ENCODE measurements around the gene GORASP1.

GORASP1 gene

DNA sequence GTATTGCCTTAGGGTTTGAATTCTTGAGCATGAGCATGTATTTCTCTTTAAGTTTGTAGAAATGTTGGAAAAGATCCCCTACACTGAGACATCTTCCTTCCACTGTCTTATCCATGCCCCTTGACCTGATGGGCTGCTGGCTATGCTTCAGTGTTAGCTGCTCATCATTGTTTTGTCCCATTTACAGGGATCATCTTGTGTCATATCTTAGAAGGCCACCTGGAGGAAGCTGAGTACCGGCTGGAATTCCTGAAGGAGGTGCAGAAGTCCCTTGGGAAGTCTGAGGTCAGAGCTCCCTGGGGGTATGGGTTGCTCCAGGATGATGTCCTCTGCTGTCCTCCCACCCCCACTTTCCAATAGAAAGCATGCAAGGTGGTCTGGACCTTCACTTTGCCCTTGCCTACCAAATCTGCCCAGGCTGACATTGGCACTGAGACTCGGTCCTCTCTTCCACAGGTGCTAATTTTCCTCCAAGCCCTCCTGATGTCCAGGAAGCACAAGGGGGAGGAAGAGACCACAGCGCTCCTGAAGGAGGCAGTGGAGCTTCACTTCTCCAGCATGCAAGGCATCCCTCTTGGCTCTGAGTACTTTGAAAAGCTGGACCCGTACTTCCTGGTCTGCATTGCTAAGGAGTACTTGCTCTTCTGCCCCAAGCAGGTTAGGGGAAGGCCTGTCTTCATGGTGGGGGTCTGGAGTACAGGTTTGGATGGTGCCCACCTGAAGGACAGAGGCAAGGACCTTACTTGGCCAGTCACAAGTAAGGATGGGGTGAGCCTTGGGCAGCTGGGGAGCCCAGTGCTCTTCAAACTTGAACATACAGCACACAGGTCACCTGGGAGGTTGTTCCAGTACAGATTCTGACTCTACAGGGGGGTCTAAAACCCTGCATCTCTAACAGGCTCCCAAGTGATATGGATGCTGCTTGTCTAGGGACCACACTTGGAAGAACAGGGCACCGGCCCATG lies 17.7 kb upstream of the GORASP1 start:
- no peak for DNase-seq

DNA sequence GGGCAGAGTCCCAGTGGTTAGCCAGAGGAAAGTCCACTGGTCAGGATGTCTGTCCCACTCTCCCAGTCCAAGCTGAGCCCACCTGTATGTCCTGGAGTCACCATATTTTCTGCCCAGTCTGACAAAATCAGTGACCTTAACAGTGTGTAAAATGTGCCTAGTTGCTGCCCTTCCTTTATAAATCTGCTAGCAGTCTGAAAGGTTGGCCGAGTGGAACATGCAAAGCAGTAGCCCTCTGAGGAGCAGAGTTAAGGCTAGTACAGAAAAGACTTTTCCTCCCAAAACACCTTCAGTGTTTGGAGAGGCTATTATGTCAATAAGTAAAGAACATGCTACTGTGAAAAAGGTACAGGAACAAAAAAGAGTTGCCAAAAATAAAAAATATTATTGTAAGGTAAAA lies 15.4 kb upstream of the GORASP1 start:
- no peak for DNase-seq

DNA sequence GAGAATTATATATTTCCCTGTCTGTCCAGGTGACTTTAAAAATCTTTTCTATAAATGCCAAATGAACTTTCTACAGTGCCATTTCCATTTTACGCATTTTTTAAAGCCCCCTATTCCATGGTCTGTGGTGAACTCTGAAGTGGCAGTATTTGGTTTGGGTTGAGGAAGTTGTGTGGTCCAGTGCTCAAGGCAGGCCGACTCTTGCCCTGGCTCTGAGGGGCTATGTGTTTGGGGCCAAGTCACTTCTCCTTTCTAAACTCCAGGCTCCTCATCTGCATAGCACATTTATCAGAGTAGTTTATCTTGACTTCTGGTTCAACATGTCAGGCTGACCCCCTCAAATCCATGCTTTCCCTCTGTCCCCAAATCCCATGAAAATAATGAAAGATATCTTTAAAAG lies 14.2 kb upstream of the GORASP1 start:
- no peak for DNase-seq

DNA sequence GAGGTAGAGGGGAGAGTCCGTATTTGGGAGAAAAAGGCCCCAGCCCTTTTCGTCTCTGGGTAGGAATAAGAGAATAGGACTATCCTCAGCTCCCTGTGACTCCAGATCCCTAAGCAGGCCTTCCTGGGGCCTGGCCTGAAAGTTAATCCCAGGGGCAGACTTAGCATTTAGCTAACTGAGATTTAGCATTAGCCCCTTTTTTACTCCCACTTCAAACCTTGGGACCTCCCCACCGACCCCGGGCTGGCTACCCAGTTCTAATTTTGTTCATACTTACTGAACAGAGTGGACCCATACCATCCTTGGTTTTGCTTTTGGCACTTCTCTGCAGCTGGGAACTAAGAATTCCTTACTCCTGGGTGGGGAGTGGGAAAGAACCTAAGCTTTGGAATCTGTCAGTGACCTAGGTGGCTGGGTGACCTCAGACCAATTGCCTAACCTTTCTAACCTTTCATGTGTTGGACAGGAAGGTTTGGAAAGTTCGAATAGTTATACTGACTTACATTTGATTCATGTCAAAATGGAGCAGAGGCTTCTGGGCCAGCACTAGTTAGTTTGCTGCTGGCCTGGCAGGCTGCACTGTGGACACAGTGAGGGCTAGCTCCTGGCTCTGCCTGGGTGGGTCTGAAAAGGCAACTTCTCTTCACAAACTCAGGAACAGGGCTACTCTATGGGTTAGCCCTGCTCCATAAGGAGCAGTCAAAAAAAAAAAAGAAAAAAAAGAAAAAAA lies 11.7 kb upstream of the GORASP1 start:
- no peak for DNase-seq

DNA sequence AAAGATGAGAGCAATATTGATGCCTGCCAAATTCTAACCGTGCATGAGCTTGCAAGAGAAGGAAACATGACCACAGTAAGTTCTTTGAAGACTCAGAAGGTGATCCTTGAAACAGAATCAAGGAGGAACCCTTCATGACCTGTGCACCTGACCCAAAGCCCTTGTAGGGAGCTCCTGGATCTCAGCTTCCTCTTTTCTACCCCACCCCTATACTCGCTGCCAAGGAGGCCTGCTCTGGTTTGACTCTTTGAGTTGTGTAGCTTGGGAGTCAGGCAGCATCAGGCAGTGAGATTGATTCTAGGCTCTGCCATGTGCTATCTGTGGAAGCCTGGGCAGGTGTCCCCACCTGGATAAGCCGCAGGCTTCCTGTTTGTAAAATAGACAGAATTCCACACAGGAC lies 10.7 kb upstream of the GORASP1 start:
- no peak for DNase-seq

DNA sequence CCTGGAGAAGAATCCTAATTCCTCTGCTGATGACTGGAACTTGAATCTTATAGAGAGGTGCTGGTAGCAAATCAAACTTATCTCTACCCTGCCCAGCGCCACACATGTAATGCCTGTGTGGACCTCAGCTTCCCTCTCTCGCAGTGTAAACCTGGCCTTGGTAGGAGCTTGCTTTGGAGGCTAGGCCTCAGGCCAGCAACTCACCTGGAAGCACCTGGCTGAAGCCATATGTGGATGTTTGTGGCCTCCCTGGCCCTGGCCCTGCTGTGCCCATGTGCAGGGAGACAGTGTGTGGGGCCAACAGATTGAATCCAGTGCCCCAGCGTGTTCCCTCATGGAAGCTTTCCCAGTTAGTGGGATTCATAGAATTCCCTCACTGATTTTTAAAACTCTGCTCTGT lies 8.4 kb upstream of the GORASP1 start:
- DNase-seq: no peak

DNA sequence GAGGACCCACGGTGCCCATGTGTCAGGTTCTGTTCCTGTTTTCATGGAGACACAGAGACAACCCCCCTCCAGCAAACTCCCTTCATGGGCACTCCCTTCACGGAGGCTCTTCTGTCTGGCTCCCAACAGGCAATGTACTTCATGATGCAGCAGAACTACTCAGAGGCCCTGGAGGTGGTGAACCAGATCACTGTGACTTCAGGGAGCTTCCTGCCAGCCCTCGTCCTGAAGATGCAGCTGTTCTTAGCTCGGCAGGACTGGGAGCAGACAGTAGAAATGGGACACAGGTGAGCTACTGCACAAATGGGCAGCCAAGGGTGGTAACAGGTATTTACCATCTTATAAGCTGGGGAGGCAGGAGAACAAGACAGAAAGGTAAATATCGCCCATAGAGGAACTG lies 7.0 kb upstream of the GORASP1 start:
- no peak for DNase-seq

DNA sequence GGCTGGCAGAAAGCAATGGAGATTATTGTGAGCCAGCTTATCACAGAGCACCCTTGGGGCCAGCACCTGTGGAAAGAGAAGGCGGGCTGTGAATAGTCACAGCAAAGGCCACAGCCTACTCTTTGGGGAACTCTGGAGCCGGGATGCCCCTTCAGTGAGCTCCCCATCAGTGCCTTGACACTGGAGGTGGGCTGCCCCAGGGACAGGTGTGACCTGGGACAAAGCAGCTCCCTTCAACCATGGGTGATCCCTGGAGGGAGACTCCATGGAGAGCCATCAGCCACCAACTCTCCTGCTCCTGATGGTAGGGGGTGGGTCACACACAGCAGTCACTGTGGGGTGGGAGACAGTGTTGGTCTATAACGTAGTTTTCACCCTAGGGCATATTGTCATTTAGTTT lies 5.9 kb upstream of the GORASP1 start:
- no peak for DNase-seq

DNA sequence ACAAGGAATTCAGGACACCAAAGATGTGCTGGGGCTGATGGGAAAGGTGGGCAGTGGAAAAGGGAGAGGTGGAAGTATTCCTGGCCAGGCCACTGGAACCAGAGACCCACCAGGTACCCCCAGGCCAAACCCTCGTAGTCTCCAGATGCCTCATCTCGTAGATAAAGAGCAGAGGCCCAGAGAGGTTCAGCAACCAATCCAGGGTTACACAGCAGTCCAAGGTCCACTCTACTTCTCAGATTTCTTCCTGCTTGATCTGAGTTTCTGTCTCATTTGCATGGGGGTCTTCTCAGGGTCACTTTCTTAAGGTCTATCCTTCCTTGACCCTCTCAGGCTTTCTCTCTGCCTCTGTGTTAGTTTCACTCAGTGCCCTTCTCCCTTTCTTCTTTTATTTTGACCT lies 5.1 kb upstream of the GORASP1 start:
- DNase-seq: no peak

DNA sequence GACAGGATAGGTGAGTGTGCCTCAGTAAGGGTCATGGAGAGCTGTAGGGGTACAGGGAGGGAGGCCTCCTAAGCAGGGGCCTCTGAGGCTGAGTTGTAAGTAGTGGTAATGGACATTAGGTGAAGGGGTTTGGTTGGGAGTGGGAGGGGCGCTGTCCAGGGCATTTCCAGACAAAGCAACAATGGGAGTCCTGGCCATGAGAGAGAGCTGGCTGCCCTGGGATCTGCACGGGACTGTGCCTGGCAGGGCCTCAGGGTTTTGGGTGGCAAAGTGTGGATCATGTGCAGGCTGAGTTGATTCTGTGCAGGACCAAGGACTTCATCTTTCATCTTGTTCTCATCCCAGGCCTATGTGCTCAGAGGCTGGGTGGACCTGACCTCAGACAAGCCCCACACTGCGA lies 4.7 kb upstream of the GORASP1 start:
- DNase-seq: no peak

DNA sequence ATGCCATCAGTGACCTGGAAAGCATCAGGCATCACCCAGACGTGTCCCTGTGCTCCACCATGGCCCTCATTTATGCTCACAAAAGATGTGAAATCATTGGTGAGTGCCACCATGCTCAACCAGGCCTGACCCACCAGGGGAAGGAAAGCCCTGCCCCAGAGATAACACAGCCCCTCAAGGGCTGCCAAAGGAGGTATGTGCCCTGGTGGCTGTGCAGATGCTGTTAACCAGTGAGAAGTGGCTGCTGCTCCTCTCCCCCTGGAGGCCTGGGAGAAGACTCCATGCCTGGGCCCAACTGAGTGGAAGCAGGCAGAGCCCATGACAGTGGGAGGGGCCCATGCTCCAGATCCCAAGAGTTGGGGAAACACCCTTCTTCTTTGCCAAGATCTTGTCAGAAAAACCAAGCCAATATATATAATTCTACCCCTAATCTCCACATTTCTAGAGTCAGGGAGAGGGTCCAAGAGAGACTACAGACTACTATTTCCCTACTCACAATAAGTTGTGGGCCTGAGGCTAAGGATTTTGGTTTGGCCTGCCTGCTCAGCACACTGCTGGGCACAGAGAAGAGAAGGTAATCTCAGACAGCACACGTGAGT lies 2.7 kb upstream of the GORASP1 start:
- no peak for DNase-seq

DNA sequence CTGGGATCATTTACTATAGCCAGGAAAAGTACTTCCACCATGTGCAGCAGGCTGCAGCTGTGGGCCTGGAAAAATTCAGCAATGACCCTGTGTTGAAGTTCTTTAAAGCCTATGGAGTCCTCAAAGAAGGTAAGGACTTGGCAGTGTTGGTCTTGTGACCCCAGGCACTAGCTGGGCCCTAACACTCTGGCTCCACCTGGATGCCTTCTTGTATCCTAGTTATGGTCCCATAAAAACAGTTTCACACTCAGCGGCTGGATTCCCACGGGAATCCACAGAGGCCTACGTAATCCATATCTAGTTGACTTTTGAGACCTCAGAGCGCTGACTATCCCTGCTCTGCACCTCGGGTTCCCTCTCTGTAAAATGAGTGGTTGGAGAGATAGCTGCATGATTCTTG lies 1.7 kb upstream of the GORASP1 start:
- DNase-seq: no peak

DNA sequence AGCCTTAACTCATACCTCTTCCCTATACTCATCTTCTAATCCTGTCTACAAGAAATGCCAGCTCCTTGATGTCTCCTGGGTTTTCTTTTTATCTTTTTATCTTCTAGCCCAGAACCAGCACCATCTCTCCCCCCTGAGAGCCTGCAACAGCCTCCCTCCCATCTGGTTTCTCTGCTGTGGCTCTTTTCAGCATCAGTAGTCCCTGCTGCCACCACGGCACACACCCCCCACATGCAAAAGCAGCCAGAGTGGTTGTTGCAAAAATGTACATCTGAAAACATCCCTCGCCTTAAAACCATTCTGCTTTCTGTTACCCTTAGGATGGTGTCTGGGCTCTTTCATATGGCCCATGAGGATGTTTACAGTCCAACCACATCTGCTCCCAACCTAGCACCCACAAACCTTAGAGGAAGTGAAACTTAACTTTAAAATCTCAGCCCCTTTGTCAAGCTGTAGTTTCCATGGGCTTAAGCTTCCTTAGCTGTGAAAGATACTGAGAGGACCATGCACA lies 828 bp upstream of the GORASP1 start:
- DNase-seq: no peak

DNA sequence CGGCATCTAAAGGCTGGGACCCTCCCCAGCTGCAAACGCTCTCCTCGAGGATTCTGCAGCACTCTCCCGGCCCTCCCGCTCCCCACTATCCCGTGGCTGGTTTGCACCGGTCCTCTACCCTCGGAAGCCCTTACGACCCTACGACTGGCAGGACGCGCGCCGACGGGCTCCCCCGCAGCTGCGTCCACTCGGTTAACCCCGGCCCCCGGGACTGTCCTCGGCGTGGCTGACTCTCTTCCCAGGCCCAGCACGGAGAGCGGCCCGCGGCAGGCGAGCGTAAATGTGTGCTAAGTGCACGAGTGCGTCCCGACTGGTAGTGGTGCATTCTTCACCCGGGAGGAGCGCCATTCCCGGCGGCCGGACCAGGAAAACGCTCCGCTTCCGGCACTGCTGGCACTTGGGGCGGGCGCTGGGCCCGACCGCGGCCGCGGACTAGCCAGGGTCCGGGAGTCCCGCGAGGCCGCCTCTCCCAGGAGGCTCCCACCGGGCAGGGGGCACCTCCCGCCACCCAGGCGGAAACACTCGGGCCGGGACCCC lies 508 bp downstream of the GORASP1 start:
- no peak for DNase-seq

DNA sequence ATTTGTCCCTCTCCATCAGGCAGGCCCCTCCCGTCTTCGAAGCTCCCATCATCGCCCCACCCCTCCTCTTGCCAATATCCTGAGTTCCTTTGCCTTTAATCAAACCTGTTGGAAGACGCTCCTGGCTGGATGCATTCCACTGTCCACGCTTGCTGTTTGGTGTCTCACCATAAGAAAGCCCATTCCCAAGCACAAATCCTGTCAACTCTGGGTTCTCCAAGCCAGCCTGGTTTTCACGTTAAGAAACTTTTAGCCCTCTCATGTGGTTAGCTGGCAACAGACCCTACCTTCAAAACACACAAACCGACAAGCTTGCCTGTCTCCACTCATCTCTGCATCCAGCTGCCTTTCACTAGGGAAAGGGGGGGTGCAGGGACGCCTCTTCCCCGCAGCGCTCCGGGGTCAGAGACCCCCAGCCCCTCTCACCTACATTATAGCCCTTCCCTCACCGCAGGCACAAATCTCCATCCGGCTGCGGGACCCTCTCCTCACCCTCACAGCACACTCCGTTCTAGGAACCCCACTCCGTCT lies 1.1 kb downstream of the GORASP1 start:
- no peak for DNase-seq

DNA sequence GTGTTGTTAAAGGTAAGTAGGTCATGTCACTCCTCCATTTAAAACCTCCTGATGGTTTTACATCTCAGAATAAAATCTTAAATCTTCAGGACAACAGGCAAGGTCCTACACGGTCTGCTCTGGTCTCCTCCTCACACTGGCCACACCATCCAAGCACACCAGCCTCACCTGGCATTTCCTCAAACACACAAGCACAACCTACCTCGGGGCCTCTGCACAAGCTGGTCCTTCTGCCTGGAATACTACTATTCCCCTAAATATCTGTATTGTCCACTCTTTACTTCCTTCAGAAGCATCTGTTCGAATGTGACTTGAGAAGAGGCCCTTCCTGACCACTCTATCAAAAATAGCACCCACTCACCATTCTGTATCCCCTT lies 1.8 kb downstream of the GORASP1 start:
- no peak for DNase-seq

DNA sequence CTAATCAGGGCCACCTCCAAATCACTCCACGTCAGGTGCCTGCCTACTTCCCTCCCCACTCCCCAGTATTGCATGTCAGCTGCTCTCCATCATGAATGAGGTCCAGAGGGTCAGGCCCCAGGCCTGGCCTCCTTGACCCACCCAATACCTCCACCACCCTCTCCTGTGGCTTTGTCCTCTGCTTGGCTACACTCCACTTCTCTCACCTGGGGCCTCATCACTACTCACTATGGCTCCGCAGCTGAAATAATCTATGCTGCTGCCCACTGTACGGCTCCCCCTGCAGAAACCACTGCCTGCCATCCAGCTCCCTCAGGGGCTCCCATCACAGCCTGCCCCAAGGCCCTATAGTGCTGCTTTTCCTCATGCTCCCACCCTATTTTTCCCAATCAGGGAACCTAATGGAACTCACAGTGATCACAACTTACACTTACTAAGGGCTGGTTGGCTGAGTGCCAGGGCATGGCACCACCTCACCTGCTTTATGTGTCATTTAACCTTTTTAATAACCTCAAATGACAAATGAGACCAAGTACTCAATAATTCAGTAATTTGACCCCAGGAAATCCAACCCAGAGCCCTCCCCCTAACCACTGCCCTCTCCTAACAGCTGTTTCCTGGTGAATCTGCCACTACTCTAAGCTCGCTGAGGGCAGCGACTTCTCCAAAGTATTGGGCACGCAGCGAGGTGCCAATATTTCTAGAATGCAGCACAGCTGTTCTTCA lies 2.3 kb downstream of the GORASP1 start:
- DNase-seq: peak; percentile 43 to 44

DNA sequence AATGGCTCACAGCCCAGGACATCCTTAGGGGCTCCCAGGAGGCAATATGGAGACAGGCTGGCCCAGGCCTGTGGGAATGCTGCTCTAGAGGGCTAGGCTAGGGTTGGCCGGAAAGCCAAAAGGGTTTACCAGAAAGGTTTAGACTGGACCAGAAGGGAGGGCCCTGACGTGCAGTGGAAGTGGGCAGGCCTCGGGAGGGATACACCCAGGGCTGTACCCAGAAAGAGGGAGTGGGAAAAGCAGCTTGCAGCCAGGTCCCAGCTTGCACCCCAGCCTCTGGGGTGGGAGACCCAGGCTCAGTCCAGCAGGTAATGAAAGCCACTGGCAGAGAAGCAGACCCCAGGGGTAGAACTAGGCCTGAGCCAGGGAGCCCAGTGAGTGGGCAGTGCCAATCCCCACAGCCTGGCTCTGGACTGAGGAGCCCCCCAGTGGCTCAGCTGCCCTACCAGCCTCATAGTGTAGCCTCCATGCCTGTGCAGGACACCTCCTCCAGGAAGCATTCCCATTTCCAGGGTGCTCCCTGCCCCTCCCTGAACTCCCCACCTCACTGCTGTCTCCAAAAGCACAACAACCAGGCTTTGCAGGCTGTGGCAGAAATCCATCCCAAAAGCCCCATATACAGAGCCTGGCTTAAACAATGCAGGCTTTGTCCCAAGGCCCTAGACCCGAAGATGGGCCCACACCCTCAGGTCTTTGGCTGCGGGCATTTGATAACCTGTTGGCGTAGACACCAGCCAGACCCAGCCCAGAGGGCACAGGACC lies 3.5 kb downstream of the GORASP1 start:
- DNase-seq: no peak

DNA sequence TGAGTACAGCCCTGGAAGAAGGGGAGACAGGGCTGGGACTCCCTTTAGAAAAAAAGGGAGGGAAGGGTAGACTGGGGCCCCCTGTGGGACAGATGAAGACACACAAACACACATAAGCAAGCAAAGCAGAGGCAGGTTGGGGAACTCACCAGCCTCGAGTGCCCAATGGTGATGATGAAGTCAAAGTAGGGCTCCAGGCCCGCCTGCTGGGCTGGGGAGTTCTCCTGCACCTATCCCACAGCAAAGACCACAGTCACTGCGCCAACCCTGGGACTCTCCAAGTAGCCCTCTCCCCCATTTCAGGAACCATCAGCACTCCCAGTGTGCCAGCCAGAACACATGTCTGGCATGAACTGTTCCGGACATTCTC lies 4.1 kb downstream of the GORASP1 start:
- no peak for DNase-seq

DNA sequence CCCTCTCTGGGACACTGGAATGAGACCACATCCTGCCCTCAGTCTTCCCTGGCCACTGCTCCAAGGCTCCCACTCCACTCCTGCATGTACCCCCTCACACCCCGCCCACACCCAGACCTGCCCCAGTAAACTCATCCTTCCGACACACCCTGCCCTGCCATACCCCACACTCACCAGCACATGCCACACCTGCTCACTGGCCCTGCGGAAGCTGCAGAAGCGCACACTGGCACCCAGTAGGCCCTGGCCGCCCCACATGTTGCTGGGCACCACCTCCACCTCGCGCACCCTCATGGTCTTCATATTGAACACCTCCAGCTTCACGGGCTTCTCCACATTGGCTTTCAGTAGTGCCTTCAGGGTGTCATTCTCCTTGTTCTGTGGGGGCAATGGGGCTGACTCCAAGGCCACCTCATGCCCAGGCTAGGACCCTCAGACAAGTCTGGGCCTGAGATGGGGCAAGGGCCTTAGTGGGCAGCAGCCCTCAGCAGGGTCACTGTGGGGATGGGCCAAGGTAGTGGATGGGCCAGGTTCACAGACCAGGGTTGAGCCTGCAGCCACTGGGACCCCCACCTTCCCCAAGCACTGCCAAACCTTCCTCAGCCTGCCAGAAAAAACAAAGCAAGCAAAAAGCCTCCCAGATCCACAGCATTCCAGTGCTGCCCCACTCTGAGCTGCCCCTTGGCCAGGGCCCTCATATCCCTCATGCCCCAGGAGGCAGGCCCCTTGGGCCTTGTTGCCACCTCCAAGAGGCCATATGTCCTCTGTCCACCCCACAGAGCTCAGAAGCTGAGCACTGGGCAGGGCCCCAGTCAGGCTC lies 4.7 kb downstream of the GORASP1 start:
- no peak for DNase-seq

Data from activated CD4-positive, alpha-beta T cell treated with anti-CD3 and anti-CD28 coated beads, Interleukin-2, amount 50 U/mL, for 4 hours (primary cell).